GM06990 (cell line): Measurements from ENCODE around the gene SYTL2.

Experiments used
- DNase-seq: peaks from one replicate; pipeline ENCODE4 v3.0.0-alpha.2; 2011; ENCODE audit not compliant: insufficient read length; ENCODE audit errors: extremely low read depth
- H3K27me3 ChIP-seq: replicated peaks from 2 replicates; pipeline ENCODE4 v1.6.0; 2011; ENCODE audit warnings: low read length; ENCODE audit not compliant: control insufficient read depth, insufficient read depth
- H3K36me3 ChIP-seq: 2 replicates; pipeline ENCODE4 v1.5.1; 2011; ENCODE audit warnings: low read length; ENCODE audit not compliant: control insufficient read depth, insufficient read depth
- H3K4me3 ChIP-seq: replicated peaks from 2 replicates; pipeline ENCODE4 v1.5.1; 2011; ENCODE audit warnings: low read depth, mild to moderate bottlenecking, control low read depth, low read length
- TF ChIP-seq, protein P1 (sequence below): IDR thresholded peaks from 2 replicates; pipeline ENCODE4 v1.5.1; 2011; ENCODE audit warnings: low read length, control low read depth, mild to moderate bottlenecking, inconsistent platforms; ENCODE audit not compliant: insufficient read depth, poor library complexity, severe bottlenecking

SYTL2 gene

DNA sequence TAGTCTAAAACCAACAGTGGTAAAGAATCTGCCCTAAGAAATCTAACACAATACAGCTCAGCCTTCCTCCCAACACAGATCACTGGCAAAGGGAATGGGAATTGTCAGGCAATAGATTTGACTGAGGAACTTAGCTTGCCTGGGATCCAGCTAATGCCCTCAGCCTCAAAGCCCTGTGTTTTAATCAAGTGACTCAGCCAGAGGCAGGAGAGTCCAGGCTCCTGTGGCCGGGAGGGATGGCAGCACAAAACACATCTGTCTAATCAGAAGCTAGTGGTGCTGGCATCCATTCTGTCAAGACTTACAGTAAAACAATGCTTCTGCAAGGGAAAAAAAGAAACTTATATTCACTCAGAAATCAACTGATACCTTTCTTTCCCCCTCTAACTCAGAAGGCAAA lies 5.6 kb downstream of the SYTL2 start:
- DNase-seq: no peak
- H3K27me3 ChIP-seq: no peaks in the 10 kb centered on the region; the same call in 1 of the 2 replicates
- no peaks in the 10 kb centered on the region for H3K36me3 ChIP-seq
- TF ChIP-seq, protein P1, sequence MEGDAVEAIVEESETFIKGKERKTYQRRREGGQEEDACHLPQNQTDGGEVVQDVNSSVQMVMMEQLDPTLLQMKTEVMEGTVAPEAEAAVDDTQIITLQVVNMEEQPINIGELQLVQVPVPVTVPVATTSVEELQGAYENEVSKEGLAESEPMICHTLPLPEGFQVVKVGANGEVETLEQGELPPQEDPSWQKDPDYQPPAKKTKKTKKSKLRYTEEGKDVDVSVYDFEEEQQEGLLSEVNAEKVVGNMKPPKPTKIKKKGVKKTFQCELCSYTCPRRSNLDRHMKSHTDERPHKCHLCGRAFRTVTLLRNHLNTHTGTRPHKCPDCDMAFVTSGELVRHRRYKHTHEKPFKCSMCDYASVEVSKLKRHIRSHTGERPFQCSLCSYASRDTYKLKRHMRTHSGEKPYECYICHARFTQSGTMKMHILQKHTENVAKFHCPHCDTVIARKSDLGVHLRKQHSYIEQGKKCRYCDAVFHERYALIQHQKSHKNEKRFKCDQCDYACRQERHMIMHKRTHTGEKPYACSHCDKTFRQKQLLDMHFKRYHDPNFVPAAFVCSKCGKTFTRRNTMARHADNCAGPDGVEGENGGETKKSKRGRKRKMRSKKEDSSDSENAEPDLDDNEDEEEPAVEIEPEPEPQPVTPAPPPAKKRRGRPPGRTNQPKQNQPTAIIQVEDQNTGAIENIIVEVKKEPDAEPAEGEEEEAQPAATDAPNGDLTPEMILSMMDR: no peak
- no peak overlapping the region for H3K4me3 ChIP-seq

DNA sequence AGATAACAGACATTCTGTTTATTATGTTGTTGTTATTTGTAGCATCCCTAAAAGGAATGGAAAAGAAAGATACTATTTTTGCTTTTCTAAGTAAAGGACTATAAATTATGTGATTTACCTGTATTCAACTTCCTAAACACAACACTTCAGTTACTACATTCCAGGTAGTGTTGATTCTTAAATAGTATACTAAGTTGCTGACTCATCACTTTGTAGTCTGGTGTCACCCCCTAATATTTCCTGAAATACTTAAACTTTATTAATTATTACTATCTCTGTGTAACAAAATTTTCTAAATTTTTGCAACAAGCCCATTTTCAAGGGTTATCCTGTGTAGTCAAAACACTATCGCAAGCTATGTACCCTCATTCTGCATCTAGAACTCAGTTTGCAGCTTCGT lies 7.0 kb downstream of the SYTL2 start:
- Histone ChIP-seq H3K4me3 (no peak overlapping the region), H3K36me3 (no peaks in the 10 kb centered on the region), H3K27me3 (no peaks in the 10 kb centered on the region; the same call in 1 of the 2 replicates)
- DNase-seq: no peak
- TF ChIP-seq, protein P1: no peak

- TF ChIP-seq, protein P1: no peak
- no peak overlapping the region for H3K4me3 ChIP-seq
- DNase-seq: no peak
- no peaks in the 10 kb centered on the region; the same call in 1 of the 2 replicates for H3K27me3 ChIP-seq
- no peaks in the 10 kb centered on the region for H3K36me3 ChIP-seq
Measured at GRCh38 chr11:85803303-85803702, 7.6 kb downstream of the SYTL2 start.

- Histone ChIP-seq H3K36me3 (no peaks in the 10 kb centered on the region), H3K27me3 (no peaks in the 10 kb centered on the region; the same call in 1 of the 2 replicates), H3K4me3 (no peak overlapping the region)
- DNase-seq: no peak
- TF ChIP-seq, protein P1: no peak
Measured at GRCh38 chr11:85801527-85801926, 9.4 kb downstream of the SYTL2 start.

DNA sequence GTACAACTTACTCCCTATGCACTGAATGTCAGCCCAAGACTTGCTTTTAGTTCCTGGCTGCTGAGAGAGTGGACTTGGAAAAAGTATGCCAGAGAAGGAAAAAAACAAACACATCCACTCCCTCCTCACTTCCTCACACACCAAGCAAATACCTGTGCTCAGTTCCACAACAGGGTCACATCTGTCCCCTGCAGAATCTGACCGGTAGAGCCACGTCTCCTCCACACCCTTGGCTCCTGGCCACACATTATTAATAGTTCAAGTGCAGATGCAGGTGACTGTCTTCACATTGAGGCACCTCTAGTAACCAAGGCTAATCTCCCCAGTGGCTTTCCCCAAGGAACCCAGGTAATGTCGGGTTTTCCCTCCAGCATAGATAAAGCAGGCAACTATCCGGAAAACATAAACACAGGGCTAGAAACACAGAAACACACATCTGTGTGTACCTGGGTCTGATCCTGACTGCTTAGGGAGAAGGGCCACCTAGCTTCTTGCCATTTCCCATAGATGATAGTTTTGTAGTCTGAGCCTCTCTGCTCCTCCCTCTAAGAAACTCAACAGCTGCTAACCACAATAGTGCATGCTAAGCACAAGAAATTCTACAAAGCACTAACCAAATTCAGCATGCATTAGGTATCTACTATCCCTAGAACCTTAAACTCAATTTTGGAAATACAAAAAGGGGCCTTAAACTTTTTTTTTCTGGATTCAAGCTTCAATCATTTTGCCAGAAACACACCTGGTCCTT lies 10.2 kb downstream of the SYTL2 start:
- no peak for DNase-seq
- TF ChIP-seq, protein P1: no peak
- H3K36me3 ChIP-seq: no peaks in the 10 kb centered on the region
- no peaks in the 10 kb centered on the region; the same call in 1 of the 2 replicates for H3K27me3 ChIP-seq
- no peak overlapping the region for H3K4me3 ChIP-seq
